ENCODE data around the gene CLDN16.

Gene CLDN16

DNA sequence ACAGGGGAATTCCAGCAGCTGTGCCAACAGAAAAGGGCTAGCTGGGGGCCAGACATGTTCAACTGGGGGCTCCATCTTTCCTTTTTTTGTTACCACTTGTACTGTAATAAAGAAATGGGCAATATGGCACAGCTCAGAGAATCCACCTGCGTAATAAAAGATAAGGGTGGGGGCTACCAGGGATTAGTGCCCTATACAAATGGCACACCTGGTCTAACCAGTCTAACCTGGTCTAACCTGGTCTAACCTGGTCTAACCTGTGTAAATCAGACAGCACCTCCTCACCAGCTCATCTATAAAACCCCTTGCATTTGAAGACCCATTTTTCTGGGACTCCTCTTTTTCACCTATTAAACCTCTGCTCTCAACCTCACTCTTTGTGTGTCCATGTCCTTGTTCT is 26.2 kb upstream of the CLDN16 start:
- no peak for DNase-seq (ENCODE audit: extremely low spot score)
- ChIA-PET CTCF (interaction anchor here (0.7 to 1.5 kb wide), 3 partner anchors 9 to 39 kb away, joined by 3 to 8 read pairs (median 3); partner anchors contain the start of gene CLDN1), POLR2A (no interaction called here)
- TF ChIP-seq, protein P1, sequence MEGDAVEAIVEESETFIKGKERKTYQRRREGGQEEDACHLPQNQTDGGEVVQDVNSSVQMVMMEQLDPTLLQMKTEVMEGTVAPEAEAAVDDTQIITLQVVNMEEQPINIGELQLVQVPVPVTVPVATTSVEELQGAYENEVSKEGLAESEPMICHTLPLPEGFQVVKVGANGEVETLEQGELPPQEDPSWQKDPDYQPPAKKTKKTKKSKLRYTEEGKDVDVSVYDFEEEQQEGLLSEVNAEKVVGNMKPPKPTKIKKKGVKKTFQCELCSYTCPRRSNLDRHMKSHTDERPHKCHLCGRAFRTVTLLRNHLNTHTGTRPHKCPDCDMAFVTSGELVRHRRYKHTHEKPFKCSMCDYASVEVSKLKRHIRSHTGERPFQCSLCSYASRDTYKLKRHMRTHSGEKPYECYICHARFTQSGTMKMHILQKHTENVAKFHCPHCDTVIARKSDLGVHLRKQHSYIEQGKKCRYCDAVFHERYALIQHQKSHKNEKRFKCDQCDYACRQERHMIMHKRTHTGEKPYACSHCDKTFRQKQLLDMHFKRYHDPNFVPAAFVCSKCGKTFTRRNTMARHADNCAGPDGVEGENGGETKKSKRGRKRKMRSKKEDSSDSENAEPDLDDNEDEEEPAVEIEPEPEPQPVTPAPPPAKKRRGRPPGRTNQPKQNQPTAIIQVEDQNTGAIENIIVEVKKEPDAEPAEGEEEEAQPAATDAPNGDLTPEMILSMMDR (IDR thresholded peaks at IDR 0.05; ENCODE audit: control extremely low read depth, extremely low read depth, low read depth, missing control alignments) = no peak

DNA sequence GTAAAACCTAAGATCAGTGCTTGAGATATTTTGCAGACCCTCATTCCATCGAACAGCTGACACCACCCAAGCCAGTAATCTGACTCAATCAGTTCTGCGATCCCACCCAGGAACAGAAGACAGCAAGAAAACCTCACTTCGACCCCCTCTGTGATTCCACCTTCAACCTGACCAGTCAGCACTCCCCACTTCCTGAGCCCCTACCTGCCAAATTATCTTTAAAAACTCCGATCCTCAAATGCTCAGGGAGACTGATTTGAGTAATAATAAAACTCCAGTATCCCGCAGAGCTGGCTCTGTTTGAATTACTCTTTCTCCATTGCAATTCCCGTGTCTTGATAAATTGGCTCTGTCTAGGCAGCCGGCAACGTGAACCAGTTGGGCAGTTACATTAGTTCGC is 25.7 kb upstream of the CLDN16 start:
- ChIA-PET CTCF (interaction anchor here (0.7 kb wide), 1 partner anchor 22 kb away, joined by 3 read pairs; no protein-coding TSS in a partner anchor), POLR2A (no interaction called here)
- TF ChIP-seq, protein P1 (IDR thresholded peaks at IDR 0.05; ENCODE audit: control extremely low read depth, extremely low read depth, low read depth, missing control alignments) = no peak
- DNase-seq (ENCODE audit: extremely low spot score) = no peak

DNA sequence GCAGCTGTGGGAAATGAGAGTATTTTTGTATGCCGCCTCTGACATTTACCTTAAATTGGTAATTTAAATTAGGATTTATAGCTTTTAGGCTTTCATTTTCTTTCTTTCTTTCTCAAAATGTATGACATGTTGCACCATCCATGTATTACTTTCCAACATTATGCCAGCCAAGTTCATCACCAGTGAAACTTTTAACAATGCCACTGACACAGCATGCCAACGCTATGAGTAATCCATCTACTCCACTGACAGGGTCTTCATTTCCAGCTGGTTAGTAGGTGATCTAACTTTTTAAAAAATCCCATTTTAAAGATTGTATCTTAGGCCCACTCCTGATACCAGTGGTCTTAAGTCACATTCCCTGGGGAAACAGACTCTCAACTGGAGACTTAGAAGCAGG is 21.8 kb upstream of the CLDN16 start:
- CTCF ChIA-PET = interaction anchor here (0.9 to 1.6 kb wide), 2 partner anchors 10 to 18 kb away, joined by 3 to 6 read pairs; no protein-coding TSS in a partner anchor

DNA sequence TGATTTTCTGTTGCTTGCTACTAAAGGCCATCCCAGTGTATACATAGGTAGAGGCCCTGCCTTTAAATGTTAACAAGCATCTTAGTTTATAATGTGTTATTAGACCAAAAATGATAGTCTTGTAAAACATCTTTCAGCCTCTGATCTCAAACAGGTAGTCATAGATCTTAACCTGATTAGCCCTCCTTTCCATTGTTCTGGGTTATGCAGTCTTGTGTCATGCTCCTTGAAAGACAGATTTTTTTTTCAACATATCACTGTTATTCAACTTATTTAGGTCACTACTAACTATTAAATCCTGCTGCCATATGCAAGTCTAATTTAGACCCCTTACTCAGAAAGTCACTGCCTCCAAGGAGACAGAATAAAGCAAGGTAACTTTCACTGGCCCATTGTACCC is 19.1 kb upstream of the CLDN16 start:
- no peak for DNase-seq (ENCODE audit: extremely low spot score)
- POLR2A ChIA-PET = no interaction called here
- TF ChIP-seq, protein P1 (IDR thresholded peaks at IDR 0.05; ENCODE audit: control extremely low read depth, extremely low read depth, low read depth, missing control alignments) = no peak
- CTCF ChIA-PET = no interaction called here

More for the DNA sequence above, 21.8 kb upstream of the CLDN16 start:
- POLR2A ChIA-PET = no interaction called here
- DNase-seq (ENCODE audit: extremely low spot score) = no peak
- TF ChIP-seq, protein P1 (IDR thresholded peaks at IDR 0.05; ENCODE audit: control extremely low read depth, extremely low read depth, low read depth, missing control alignments) = no peak

DNA sequence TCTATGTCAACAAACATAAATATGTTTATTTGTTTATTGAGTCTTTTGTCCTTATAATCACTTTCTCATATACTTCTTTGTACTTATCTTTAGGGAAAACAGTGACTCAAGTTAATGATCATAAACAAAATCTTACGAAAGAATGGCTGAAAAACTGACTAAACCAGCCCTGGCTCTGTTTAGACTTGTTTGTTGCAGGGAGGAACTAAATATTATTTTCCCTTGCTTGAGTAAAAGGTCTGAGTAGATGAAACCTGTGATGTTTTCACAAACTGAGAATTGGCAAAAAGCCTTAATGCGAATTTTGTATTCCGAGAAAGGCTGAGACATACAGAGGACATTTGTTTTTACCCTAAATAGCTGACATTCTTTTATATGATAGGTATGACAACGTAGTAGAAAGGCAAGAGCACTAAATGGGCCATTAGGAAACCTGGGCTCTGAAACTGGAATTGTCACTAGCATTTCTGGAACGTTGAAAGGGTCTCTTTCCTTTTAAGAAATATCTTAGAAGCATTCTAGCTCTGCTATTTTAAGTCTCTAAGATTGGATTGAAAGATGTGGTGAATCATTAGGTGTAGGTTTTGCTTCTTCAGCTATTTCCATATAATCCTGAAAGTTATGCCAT is 18.2 kb upstream of the CLDN16 start:
- DNase-seq (ENCODE audit: extremely low spot score) = no peak
- CTCF ChIA-PET = interaction anchor here (1.2 kb wide), 1 partner anchor 48 kb away, joined by 3 read pairs; the partner anchor contains the start of gene CLDN1
- TF ChIP-seq, protein P1 (IDR thresholded peaks at IDR 0.05; ENCODE audit: control extremely low read depth, extremely low read depth, low read depth, missing control alignments) = no peak
- POLR2A ChIA-PET = no interaction called here

DNA sequence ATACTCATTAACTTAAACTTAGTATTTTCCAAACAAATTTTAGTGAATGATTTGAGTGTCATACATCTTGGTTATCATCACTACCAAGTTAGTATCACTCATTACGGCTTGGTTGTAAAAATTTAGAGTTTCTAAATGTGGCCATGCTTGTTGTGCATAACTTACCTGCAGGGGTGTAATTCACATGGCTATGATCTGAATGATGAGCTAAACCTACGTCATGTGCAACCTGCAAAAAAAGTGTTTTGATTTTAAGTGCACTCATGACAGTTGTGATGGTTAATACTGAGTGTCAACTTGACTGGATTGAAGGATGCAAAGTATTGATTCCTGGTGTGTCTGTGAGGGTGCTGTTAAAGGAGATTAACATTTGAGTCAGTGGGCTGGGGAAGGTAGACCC is 17.6 kb upstream of the CLDN16 start:
- TF ChIP-seq, protein P1 (IDR thresholded peaks at IDR 0.05; ENCODE audit: control extremely low read depth, extremely low read depth, low read depth, missing control alignments) = no peak
- POLR2A ChIA-PET = no interaction called here
- DNase-seq (ENCODE audit: extremely low spot score) = no peak
- CTCF ChIA-PET = interaction anchor here (1.2 kb wide), 1 partner anchor 48 kb away, joined by 3 read pairs; the partner anchor contains the start of gene CLDN1
